CD4-positive, alpha-beta memory T cell (primary cell): ENCODE data around the gene H3-3A. TPM values are rescaled to one million over a fixed set of nuclear protein-coding genes. Genes with fewer than 3 reads are reported as not detected.

Experiments used
- CTCF ChIA-PET: fragments of 350-600 bp; sonication (Branson Sonifier 250); formaldehyde crosslinking; loops from one replicate; lab custom pipeline; 2021; ENCODE audit warnings: inconsistent platforms; ENCODE audit not compliant: partially characterized antibody; lab: Charles Lee
- POLR2A ChIA-PET: fragments of 350-600 bp; sonication (Branson Sonifier 250); formaldehyde crosslinking; loops from one replicate; lab custom pipeline; 2021; ENCODE audit not compliant: partially characterized antibody; lab: Charles Lee
- DNase-seq, 5 donors: peaks; one replicate each; pipeline versions ENCODE4 v3.0.0 to v3.0.0-alpha.2; 2020 to 2022; ENCODE audit warnings: mixed read lengths in 1 of 5
- H3K27ac ChIP-seq: one replicate; pipeline ENCODE4 v1.7.0; 2013; ENCODE audit warnings: low read depth, low read length
- H3K27me3 ChIP-seq: 2 replicates; pipeline ENCODE4 v1.7.0; 2013; ENCODE audit warnings: mild to moderate bottlenecking, low read length, moderate library complexity; ENCODE audit not compliant: insufficient read depth
- H3K36me3 ChIP-seq: 2 replicates; pipeline ENCODE4 v1.7.0; 2013; ENCODE audit warnings: mild to moderate bottlenecking, low read length, moderate library complexity; ENCODE audit not compliant: insufficient read depth
- H3K4me1 ChIP-seq: 2 replicates; pipeline ENCODE4 v1.7.0; 2013; ENCODE audit warnings: mild to moderate bottlenecking, low read length, moderate library complexity; ENCODE audit not compliant: insufficient read depth
- H3K4me3 ChIP-seq, 2 donors: one replicate each; pipeline ENCODE4 v1.7.0; 2013; ENCODE audit warnings: low read length in 2 of 2, mild to moderate bottlenecking in 1 of 2
- H3K9me3 ChIP-seq, 2 donors: one replicate each; pipeline ENCODE4 v1.7.0; 2013; ENCODE audit warnings: low read length in 2 of 2, control low read depth in 1 of 2; ENCODE audit not compliant: control insufficient read depth in 1 of 2
- H3K27ac Mint-ChIP-seq, 7 donors: one replicate each; pipeline ENCODE4 v1.8.0; 2020 to 2021; ENCODE audit warnings: mixed read lengths in 7 of 7, mild to moderate bottlenecking in 6 of 7, inconsistent platforms in 3 of 7, moderate library complexity in 3 of 7
- H3K27me3 Mint-ChIP-seq, 2 donors: one replicate each; pipeline ENCODE4 v1.8.0; 2020 to 2021; ENCODE audit warnings: mixed read lengths in 2 of 2
- H3K36me3 Mint-ChIP-seq, 2 donors: one replicate each; pipeline ENCODE4 v1.8.0; 2020 to 2021; ENCODE audit warnings: mixed read lengths in 2 of 2, inconsistent platforms in 1 of 2, mild to moderate bottlenecking in 1 of 2
- H3K4me1 Mint-ChIP-seq, 4 donors: one replicate each; pipeline ENCODE4 v1.8.0; 2020 to 2021; ENCODE audit warnings: mixed read lengths in 4 of 4, mild to moderate bottlenecking in 1 of 4
- H3K4me3 Mint-ChIP-seq, 8 donors: one replicate each; pipeline ENCODE4 v1.8.0; 2020 to 2021; ENCODE audit warnings: mixed read lengths in 8 of 8, mild to moderate bottlenecking in 7 of 8, moderate library complexity in 6 of 8, inconsistent platforms in 3 of 8
- H3K9me3 Mint-ChIP-seq, 8 donors: one replicate each; pipeline ENCODE4 v1.8.0; 2020 to 2021; ENCODE audit warnings: mixed read lengths in 8 of 8, mild to moderate bottlenecking in 5 of 8, inconsistent platforms in 3 of 8, moderate library complexity in 1 of 8
- intact Hi-C: fragments of 100-400 bp; cut with micrococcal nuclease; formaldehyde crosslinking; loops from one replicate; pipeline ENCODE4 v1.15.1; 2023
- polyA plus RNA-seq, 2 donors: library from polyadenylated mRNA; unstranded; fragments of 300-500 nt; fragmentation: Illumina TruSeq; gene quantifications; one replicate each; pipeline ENCODE4 v1.2.3, GENCODE V29; 2021
- total RNA-seq, 2 experiments: library from RNA; stranded (reverse); gene quantifications; one replicate each; pipeline ENCODE4 v1.2.3, GENCODE V29; 2021

H3-3A gene
- total and polyA plus RNA-seq, 4 experiments from 2014 or later, result 391 to 695 (median 518) TPM

DNA sequence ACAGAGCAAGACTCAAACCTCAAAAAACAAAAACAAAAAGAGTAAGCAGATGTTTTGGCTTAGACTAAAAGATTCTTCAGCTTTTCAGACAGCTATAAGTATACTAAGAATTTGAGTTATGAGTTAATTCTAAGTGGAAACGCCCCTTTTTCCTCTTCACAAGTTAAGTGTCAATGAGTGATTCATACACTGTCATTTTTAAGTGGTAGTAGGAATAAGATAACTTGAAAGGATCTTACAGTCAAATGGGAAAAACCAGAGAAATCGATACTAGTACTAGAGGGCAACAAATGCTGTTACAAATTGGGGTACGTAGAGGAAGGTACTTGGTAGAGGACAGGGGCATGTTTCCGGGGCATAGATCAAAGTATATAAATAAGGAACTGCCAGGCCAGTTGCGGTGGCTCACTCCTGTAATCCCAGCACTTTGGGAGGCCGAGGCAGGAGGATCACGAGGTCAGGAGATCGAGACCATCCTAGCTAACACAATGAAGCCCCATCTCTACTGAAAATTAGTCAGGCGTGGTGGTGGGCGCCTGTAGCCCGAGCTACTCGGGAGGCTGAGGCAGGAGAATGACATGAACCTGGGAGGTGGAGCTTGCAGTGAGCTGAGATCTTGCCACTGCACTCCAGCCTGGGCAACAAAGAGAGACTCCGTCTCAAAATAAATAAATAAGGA is 7.4 kb downstream of the H3-3A start:
- H3K9me3 ChIP-seq, result no peaks in the 10 kb centered on the region
- intact Hi-C loops, result loop anchor here (5.0 kb wide), 1 partner anchor 603 kb away; no protein-coding TSS in a partner anchor
- Mint-ChIP-seq H3K27me3 (no peaks in the 10 kb centered on the region), H3K9me3 (peaks cover 0 to 2% (median 0%) of the 10 kb centered on the region in 8 donors), H3K27ac (peak overlapping the region in 5 of 7 donors; percentile 67 to 99 (median 85)), H3K4me3 (peak overlapping the region in 6 of 8 donors; percentile 4 to 32 (median 10)), H3K4me1 (peaks cover 31 to 63% (median 51%) of the 10 kb centered on the region in 4 donors), H3K36me3 (peaks cover 50 to 77% of the 10 kb centered on the region in 2 donors)
- no peak for DNase-seq
- peaks cover 57% of the 10 kb centered on the region for H3K4me1 ChIP-seq
- H3K4me3 ChIP-seq, result no peak overlapping the region
- no peaks in the 10 kb centered on the region for H3K27me3 ChIP-seq
- H3K36me3 ChIP-seq, result peaks cover 61% of the 10 kb centered on the region
- ChIA-PET CTCF (interaction anchor here (1.0 to 7.2 kb wide), 4 partner anchors 14 to 83 kb away, joined by 3 to 95 read pairs (median 4); no protein-coding TSS in a partner anchor), POLR2A (interaction anchor here (1.1 to 13.0 kb wide), 3 partner anchors 9 to 75 kb away, joined by 4 to 614 read pairs (median 5); partner anchors contain the start of gene SDE2)
- no peak overlapping the region for H3K27ac ChIP-seq

DNA sequence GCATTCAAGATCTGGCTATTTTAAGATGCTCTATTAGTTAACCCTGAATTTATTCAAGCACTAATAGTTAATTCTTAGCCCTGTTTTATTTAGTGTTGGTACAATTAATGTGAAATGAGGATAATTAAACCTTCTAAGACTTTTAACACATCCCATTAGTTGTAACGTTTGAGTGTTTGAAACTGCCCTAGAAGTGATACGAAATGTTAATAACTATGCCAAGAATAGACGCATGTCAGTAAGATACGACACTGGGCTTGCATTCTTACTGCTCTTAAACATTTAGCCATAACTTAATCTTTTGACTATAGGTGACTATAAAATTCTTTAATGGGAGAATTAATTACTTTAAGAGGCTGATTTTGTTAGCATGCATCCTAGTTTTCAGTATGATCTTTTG is 9.8 kb downstream of the H3-3A start:
- CTCF ChIA-PET, result no interaction called here
- Mint-ChIP-seq H3K4me3 (no peak overlapping the region), H3K27ac (peak overlapping the region in 2 of 7 donors; percentile 49 to 51), H3K4me1 (peaks cover 17 to 42% (median 33%) of the 10 kb centered on the region in 4 donors), H3K9me3 (peaks cover 0 to 2% (median 0%) of the 10 kb centered on the region in 8 donors), H3K36me3 (peaks cover 37 to 60% of the 10 kb centered on the region in 2 donors), H3K27me3 (no peaks in the 10 kb centered on the region)
- intact Hi-C loops, result loop anchor here (5.0 kb wide), 1 partner anchor 605 kb away; no protein-coding TSS in a partner anchor
- Histone ChIP-seq H3K27me3 (no peaks in the 10 kb centered on the region), H3K4me3 (no peak overlapping the region), H3K36me3 (peaks cover 47% of the 10 kb centered on the region), H3K27ac (no peak overlapping the region), H3K4me1 (peaks cover 33% of the 10 kb centered on the region), H3K9me3 (no peaks in the 10 kb centered on the region)
- POLR2A ChIA-PET, result no interaction called here
- DNase-seq, result no peak

GRCh38 chr1:226073184-226073950 is 10.9 kb downstream of the H3-3A start:
- H3K27ac ChIP-seq, result no peak overlapping the region
- Mint-ChIP-seq H3K27me3 (no peaks in the 10 kb centered on the region), H3K36me3 (peaks cover 31 to 50% of the 10 kb centered on the region in 2 donors), H3K9me3 (peaks cover 0 to 2% (median 0%) of the 10 kb centered on the region in 8 donors), H3K27ac (peak overlapping the region in 3 of 7 donors; percentile 5 to 55 (median 41)), H3K4me3 (no peak overlapping the region), H3K4me1 (peaks cover 12 to 32% (median 23%) of the 10 kb centered on the region in 4 donors)
- intact Hi-C loops, result loop anchor here (1.0 to 5.0 kb wide), 2 partner anchors 8 to 606 kb away; no protein-coding TSS in a partner anchor
- H3K9me3 ChIP-seq, result no peaks in the 10 kb centered on the region
- peaks cover 38% of the 10 kb centered on the region for H3K36me3 ChIP-seq
- POLR2A ChIA-PET, result interaction anchor here (1.4 to 3.7 kb wide), 5 partner anchors 8 to 74 kb away, joined by 4 to 22 read pairs (median 10); partner anchors contain the start of genes H3-3A and SDE2
- CTCF ChIA-PET, result interaction anchor here (0.6 to 1.0 kb wide), 4 partner anchors 8 to 323 kb away, joined by 3 to 7 read pairs (median 4); no protein-coding TSS in a partner anchor
- no peak overlapping the region for H3K4me3 ChIP-seq
- H3K27me3 ChIP-seq, result no peaks in the 10 kb centered on the region
- H3K4me1 ChIP-seq, result peaks cover 23% of the 10 kb centered on the region
- no peak for DNase-seq

DNA sequence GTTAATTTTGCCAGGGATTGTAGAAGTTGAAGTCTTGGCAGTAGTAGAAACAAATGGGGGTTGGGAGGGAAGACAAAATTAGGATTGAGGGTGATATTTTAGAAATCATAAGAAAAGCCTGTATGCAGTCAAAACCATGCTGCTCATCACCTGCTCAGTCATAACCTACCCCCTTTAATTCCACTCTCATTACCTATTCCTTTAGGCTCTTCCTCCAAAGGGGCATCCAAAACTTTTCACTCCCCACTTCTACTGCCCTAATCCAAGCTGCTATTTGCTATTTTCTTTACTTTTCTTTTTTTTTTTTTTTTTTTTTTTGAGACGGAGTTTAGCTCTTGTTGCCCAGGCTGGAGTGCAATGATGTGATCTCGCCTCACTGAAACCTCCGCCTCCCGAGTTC is 11.5 kb downstream of the H3-3A start:
- Mint-ChIP-seq H3K27ac (peak overlapping the region in 4 of 7 donors; percentile 5 to 20 (median 14)), H3K27me3 (no peaks in the 10 kb centered on the region), H3K36me3 (peaks cover 25 to 45% of the 10 kb centered on the region in 2 donors), H3K9me3 (peaks cover 0 to 2% (median 0%) of the 10 kb centered on the region in 8 donors), H3K4me1 (peaks cover 7 to 25% (median 18%) of the 10 kb centered on the region in 4 donors), H3K4me3 (no peak overlapping the region)
- no peak overlapping the region for H3K27ac ChIP-seq
- CTCF ChIA-PET, result interaction anchor here (0.7 to 1.0 kb wide), 2 partner anchors 9 to 324 kb away, joined by 4 to 7 read pairs; no protein-coding TSS in a partner anchor
- H3K36me3 ChIP-seq, result peaks cover 34% of the 10 kb centered on the region
- H3K27me3 ChIP-seq, result no peaks in the 10 kb centered on the region
- H3K4me1 ChIP-seq, result peaks cover 16% of the 10 kb centered on the region
- H3K4me3 ChIP-seq, result no peak overlapping the region
- DNase-seq, result no peak
- intact Hi-C loops, result loop anchor here (5.0 kb wide), 1 partner anchor 607 kb away; no protein-coding TSS in a partner anchor
- H3K9me3 ChIP-seq, result no peaks in the 10 kb centered on the region
- POLR2A ChIA-PET, result interaction anchor here (1.4 to 3.7 kb wide), 6 partner anchors 9 to 75 kb away, joined by 4 to 22 read pairs (median 8); partner anchors contain the start of genes H3-3A and SDE2

DNA sequence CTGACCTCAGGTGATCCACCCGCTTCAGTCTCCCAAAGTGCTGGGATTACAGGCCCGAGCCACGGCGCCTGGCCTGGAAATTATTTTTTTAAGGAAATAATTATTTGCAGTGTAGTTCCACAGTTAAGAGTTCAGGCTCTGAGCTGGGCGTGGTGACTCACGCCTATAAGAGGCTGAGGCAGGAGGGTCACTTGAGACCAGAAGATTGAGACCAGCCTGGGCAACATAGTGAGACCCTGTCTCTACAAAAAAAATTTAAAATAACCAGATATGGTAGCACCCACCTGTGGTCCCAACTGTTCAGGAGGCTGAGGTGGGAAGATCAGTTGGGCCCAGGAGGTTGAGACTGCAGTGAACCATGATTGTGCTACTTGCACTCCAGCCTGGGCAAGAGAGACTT is 13.9 kb downstream of the H3-3A start:
- no peaks in the 10 kb centered on the region for H3K9me3 ChIP-seq
- no peak overlapping the region for H3K27ac ChIP-seq
- POLR2A ChIA-PET, result interaction anchor here (1.1 to 3.7 kb wide), 3 partner anchors 8 to 11 kb away, joined by 3 to 22 read pairs (median 5); no protein-coding TSS in a partner anchor
- H3K4me3 ChIP-seq, result no peak overlapping the region
- intact Hi-C loops, result no loop called here
- H3K27ac Mint-ChIP-seq, result peak overlapping the region in 1 of 7 donors; percentile 47
- no peaks in the 10 kb centered on the region for H3K27me3 ChIP-seq
- H3K4me3 Mint-ChIP-seq, result no peak overlapping the region
- peaks cover 19% of the 10 kb centered on the region for H3K36me3 ChIP-seq
- DNase-seq, result no peak
- CTCF ChIA-PET, result interaction anchor here (1.5 to 7.3 kb wide), 2 partner anchors 10 to 48 kb away, joined by 3 to 53 read pairs; no protein-coding TSS in a partner anchor
- H3K36me3 Mint-ChIP-seq, result peaks cover 16 to 30% of the 10 kb centered on the region in 2 donors
- H3K27me3 Mint-ChIP-seq, result no peaks in the 10 kb centered on the region
- H3K4me1 ChIP-seq, result no peaks in the 10 kb centered on the region
- peaks cover 0 to 2% (median 0%) of the 10 kb centered on the region in 8 donors for H3K9me3 Mint-ChIP-seq
- H3K4me1 Mint-ChIP-seq, result peaks cover 2 to 8% (median 6%) of the 10 kb centered on the region in 4 donors

GRCh38 chr1:226078374-226078773 is 15.9 kb downstream of the H3-3A start:
- H3K4me3 ChIP-seq, result no peak overlapping the region
- Mint-ChIP-seq H3K9me3 (peaks cover 0 to 2% (median 0%) of the 10 kb centered on the region in 8 donors), H3K27me3 (no peaks in the 10 kb centered on the region), H3K4me3 (no peak overlapping the region), H3K27ac (no peak overlapping the region), H3K4me1 (peaks cover 5 to 14% (median 8%) of the 10 kb centered on the region in 4 donors), H3K36me3 (peaks cover 7 to 14% of the 10 kb centered on the region in 2 donors)
- no peak for DNase-seq
- intact Hi-C loops, result no loop called here
- ChIA-PET CTCF (interaction anchor here (1.0 to 7.3 kb wide), 3 partner anchors 12 to 46 kb away, joined by 3 to 53 read pairs (median 4); no protein-coding TSS in a partner anchor), POLR2A (interaction anchor here (1.1 to 1.3 kb wide), 3 partner anchors 13 to 33 kb away, joined by 3 to 4 read pairs (median 4); no protein-coding TSS in a partner anchor)
- no peaks in the 10 kb centered on the region for H3K27me3 ChIP-seq
- no peak overlapping the region for H3K27ac ChIP-seq
- peaks cover 9% of the 10 kb centered on the region for H3K4me1 ChIP-seq
- H3K9me3 ChIP-seq, result no peaks in the 10 kb centered on the region
- H3K36me3 ChIP-seq, result peaks cover 4% of the 10 kb centered on the region
